HepG2 (cell line): ENCODE data around the gene MAGT1. TPM values are rescaled to one million over a fixed set of nuclear protein-coding genes. Genes with fewer than 3 reads are reported as not detected.

ENCODE experiments used
- ASH2L ChIP-seq: fragments of 300-600, 200-600 bp; sonication (generic); IDR thresholded peaks from 2 replicates; pipeline ENCODE4 v1.7.0; 2017; ENCODE audit warnings: low read depth, mild to moderate bottlenecking, moderate library complexity, mixed read lengths, low read length; ENCODE audit not compliant: insufficient read length
- BCL3 ChIP-seq: sonication (generic); formaldehyde crosslinking; IDR thresholded peaks from 2 replicates; pipeline ENCODE4 v1.5.1; 2020; ENCODE audit warnings: mild to moderate bottlenecking, missing genetic modification reagents, moderate library complexity
- BRCA1 ChIP-seq: sonication (generic); formaldehyde crosslinking; IDR thresholded peaks from 2 replicates; pipeline ENCODE4 v1.4.0; 2020; ENCODE audit warnings: missing genetic modification reagents
- DMAP1 ChIP-seq: IDR thresholded peaks from 2 replicates; pipeline ENCODE4 v1.6.1; 2016
- NCOA5 ChIP-seq: sonication (generic); formaldehyde crosslinking; IDR thresholded peaks from 2 replicates; pipeline ENCODE4 v1.4.0; 2020; ENCODE audit warnings: missing genetic modification reagents
- PHF5A ChIP-seq: IDR thresholded peaks from one replicate; pipeline ENCODE4 v1.6.1; 2018; ENCODE audit warnings: low read depth, missing genetic modification reagents; ENCODE audit not compliant: unreplicated experiment
- SAP130 ChIP-seq: IDR thresholded peaks from 2 replicates; pipeline ENCODE4 v1.6.1; 2016; ENCODE audit warnings: low read depth
- SKIL ChIP-seq: sonication (generic); formaldehyde crosslinking; IDR thresholded peaks from 2 replicates; pipeline ENCODE4 v1.8.0; 2022; ENCODE audit warnings: missing genetic modification reagents, mild to moderate bottlenecking, moderate library complexity, borderline replicate concordance
- SOX6 ChIP-seq, 2 experiments: fragments of 450-650 bp in 1 of 2; sonication (generic) in 1 of 2; formaldehyde crosslinking in 1 of 2; IDR thresholded peaks; 2 replicates each; pipeline versions ENCODE4 v1.4.0 to v1.6.1; 2017 to 2020; ENCODE audit warnings: antibody characterized with exemption in 1 of 2, mild to moderate bottlenecking in 1 of 2, missing genetic modification reagents in 1 of 2
- SRSF4 ChIP-seq: fragments of 200-400 bp; formaldehyde crosslinking; IDR thresholded peaks from one replicate; pipeline ENCODE4 v1.6.1; 2018; ENCODE audit warnings: mild to moderate bottlenecking, low read depth, low read length, moderate library complexity; ENCODE audit not compliant: poor library complexity, severe bottlenecking
- STAT6 ChIP-seq: sonication (generic); formaldehyde crosslinking; IDR thresholded peaks from 2 replicates; pipeline ENCODE4 v1.4.0; 2020; ENCODE audit warnings: missing genetic modification reagents, mild to moderate bottlenecking, borderline replicate concordance
- ZNF264 ChIP-seq: sonication (generic); formaldehyde crosslinking; IDR thresholded peaks from 2 replicates; pipeline ENCODE4 v1.4.0; 2020; ENCODE audit warnings: missing genetic modification reagents
- ZNF367 ChIP-seq: sonication (generic); formaldehyde crosslinking; IDR thresholded peaks from 2 replicates; pipeline ENCODE4 v1.4.0; 2020; ENCODE audit warnings: missing genetic modification reagents, borderline replicate concordance
- ZNF503 ChIP-seq: sonication (generic); formaldehyde crosslinking; IDR thresholded peaks from 2 replicates; pipeline ENCODE4 v1.4.0; 2020; ENCODE audit warnings: missing genetic modification reagents
- ZNF616 ChIP-seq: sonication (generic); formaldehyde crosslinking; IDR thresholded peaks from 2 replicates; pipeline ENCODE4 v1.5.0; 2020; ENCODE audit warnings: low read depth, mild to moderate bottlenecking, missing genetic modification reagents
- ZNF619 ChIP-seq: sonication (generic); formaldehyde crosslinking; IDR thresholded peaks from 2 replicates; pipeline ENCODE4 v1.4.0; 2020; ENCODE audit warnings: mild to moderate bottlenecking, missing genetic modification reagents
- ZNF776 ChIP-seq: sonication (generic); formaldehyde crosslinking; IDR thresholded peaks from 2 replicates; pipeline ENCODE4 v1.4.0; 2020; ENCODE audit warnings: mild to moderate bottlenecking, missing genetic modification reagents
- polyA plus RNA-seq, 8 experiments: library from polyadenylated mRNA; depleted of rRNA in 3 of 8; stranded (reverse) in 7 of 8; unstranded in 1 of 8; fragments of >200 nt; fragmentation: Illumina TruSeq in 4 of 8; extraction: Trizol in 4 of 8; gene quantifications; 2 replicates each; pipeline versions ENCODE4 v1.2.1 to v1.2.3, GENCODE V29; 2011 to 2016; ENCODE audit warnings: low read depth in 4 of 8, missing spikeins in 1 of 8, mixed read lengths in 1 of 8; ENCODE audit not compliant: insufficient read depth in 1 of 8
- total RNA-seq, 5 experiments: library from RNA; depleted of rRNA; stranded (reverse); fragments of >200 nt; fragmentation: Illumina TruSeq; extraction: Trizol; gene quantifications; 2 replicates each; pipeline ENCODE4 v1.2.3, GENCODE V29; 2016; ENCODE audit warnings: low read depth in 1 of 5

Gene MAGT1
- total and polyA plus RNA-seq, 2 of the 13 experiments (the other 11 are each of a cell fraction or from before 2014, with no cell fraction given), result 38.0 to 75.0 TPM

- TF ChIP-seq SKIL (no peak), BCL3 (CRISPR knock-in tag) (no peak), NCOA5 (CRISPR knock-in tag) (no peak), PHF5A (CRISPR knock-in tag) (no peak), ASH2L (peak; percentile 45), STAT6 (no peak), ZNF264 (CRISPR knock-in tag) (no peak), SOX6 (IDR thresholded peaks at IDR 0.05) (no peak), SOX6 (CRISPR knock-in tag; IDR thresholded peaks at IDR 0.05) (no peak; the same call in 1 of the 2 replicates), ZNF367 (no peak), ZNF776 (CRISPR knock-in tag) (no peak), ZNF619 (CRISPR knock-in tag) (no peak), BRCA1 (CRISPR knock-in tag) (no peak), DMAP1 (no peak), ZNF503 (CRISPR knock-in tag) (no peak), SAP130 (peak; percentile 51), ZNF616 (CRISPR knock-in tag) (no peak), SRSF4 (no peak)
Observed at GRCh38 chrX:77899081-77899828, 4.0 kb upstream of the MAGT1 start, which contains the start of gene COX7B (continued).
